Thyroid gland (tissue), 4 donors: Measurements from ENCODE around the gene ASPM. TPM values are rescaled to one million over a fixed set of nuclear protein-coding genes. Genes with fewer than 3 reads are reported as not detected.

Source experiments
- DNase-seq, 2 donors: peaks; one replicate each; pipeline ENCODE4 v3.0.0-alpha.2; 2019
- H3K27ac ChIP-seq, 3 donors: fragments of 200-600 bp; sonication (generic); 1 replicate in 2 of 3; 2 replicates in 1 of 3; pipeline ENCODE4 v1.5.1; 2016 to 2019; ENCODE audit warnings: mild to moderate bottlenecking in 1 of 3, moderate library complexity in 1 of 3
- H3K27me3 ChIP-seq: fragments of 200-600 bp; sonication (generic); one replicate; pipeline ENCODE4 v1.5.1; 2019
- H3K36me3 ChIP-seq, 2 donors: fragments of 200-600 bp; sonication (generic); one replicate each; pipeline ENCODE4 v1.5.1; 2016 to 2019
- H3K4me1 ChIP-seq, 2 donors: fragments of 200-600 bp; sonication (generic); one replicate each; pipeline ENCODE4 v1.5.1; 2017 to 2019
- H3K4me3 ChIP-seq, 3 donors: fragments of 200-600 bp; sonication (generic); replicated peaks in 1 of 3; 1 replicate in 2 of 3; 2 replicates in 1 of 3; pipeline ENCODE4 v1.5.1; 2016; ENCODE audit warnings: mild to moderate bottlenecking in 1 of 3
- H3K9me3 ChIP-seq: fragments of 200-600 bp; sonication (generic); one replicate; pipeline ENCODE4 v1.5.1; 2017
- CTCF ChIP-seq, 6 experiments: fragments of 200-600 bp in 3 of 6; fragments of 450-650 bp in 3 of 6; sonication (generic) in 3 of 6; IDR thresholded peaks; one replicate each; pipeline ENCODE4 v1.5.1; 2016 to 2019; ENCODE audit warnings: antibody characterized with exemption in 6 of 6, mild to moderate bottlenecking in 2 of 6, inconsistent platforms in 1 of 6, moderate library complexity in 1 of 6
- POLR2A ChIP-seq, 2 donors: fragments of 450-650 bp; IDR thresholded peaks; one replicate each; pipeline ENCODE4 v1.6.1; 2017; ENCODE audit warnings: antibody characterized with exemption in 2 of 2, mild to moderate bottlenecking in 2 of 2, moderate library complexity in 1 of 2
- WGBS, 2 donors: methylation state at CpG; one replicate each; pipeline ENCODE4 v1.1.5; 2017; 5-methylcytosine and 5-hydroxymethylcytosine counted together
- intact Hi-C: fragments of 100-400 bp; cut with DNase I; formaldehyde crosslinking; loops from one replicate; pipeline ENCODE4 v1.15.1; 2023
- total RNA-seq, 4 donors: library from RNA; depleted of rRNA; stranded (reverse); fragments of >200 nt; gene quantifications; one replicate each; pipeline ENCODE4 v1.2.3, GENCODE V29; 2016

The ASPM gene
- total RNA-seq, 4 donors from 2014 or later = 0.15 to 1.2 (median 0.38) TPM

- intact Hi-C loops = no loop called here
- TF ChIP-seq POLR2A (IDR thresholded peaks at IDR 0.05) (no peak), CTCF (IDR thresholded peaks at IDR 0.05) (no peak)
- Histone ChIP-seq H3K4me1 (peaks cover 0 to under 1% of the 10 kb centered on the region in 2 donors), H3K27ac (no peak overlapping the region), H3K9me3 (no peaks in the 10 kb centered on the region), H3K4me3 (no peak overlapping the region), H3K36me3 (no peaks in the 10 kb centered on the region), H3K27me3 (no peaks in the 10 kb centered on the region)
- DNase-seq = no peak
- WGBS, 2 donors = 96 to 97% methylated on average over 1 of the region's 1 CpG
Observed at GRCh38 chr1:197151185-197151584, 4.7 kb upstream of the ASPM start.

GRCh38 chr1:197150336-197151005 lies 4.0 kb upstream of the ASPM start:
- peaks cover 0 to 5% of the 10 kb centered on the region in 2 donors for H3K4me1 ChIP-seq
- no peak for TF ChIP-seq POLR2A (IDR thresholded peaks at IDR 0.05)
- no peak for TF ChIP-seq CTCF (IDR thresholded peaks at IDR 0.05)
- no peaks in the 10 kb centered on the region for H3K9me3 ChIP-seq
- no peak for DNase-seq
- intact Hi-C loops = no loop called here
- 81 to 84% methylated on average over 3 of the region's 3 CpGs for WGBS, 2 donors
- no peak overlapping the region for H3K27ac ChIP-seq
- no peak overlapping the region for H3K4me3 ChIP-seq
- H3K36me3 ChIP-seq = no peaks in the 10 kb centered on the region
- no peaks in the 10 kb centered on the region for H3K27me3 ChIP-seq

- WGBS, 2 donors = 77% methylated on average over 2 of the region's 2 CpGs
- no peak for DNase-seq
- Histone ChIP-seq H3K27ac (no peak overlapping the region), H3K27me3 (no peaks in the 10 kb centered on the region), H3K36me3 (no peaks in the 10 kb centered on the region), H3K4me1 (peaks cover 0 to 5% of the 10 kb centered on the region in 2 donors), H3K4me3 (no peak overlapping the region), H3K9me3 (no peaks in the 10 kb centered on the region)
- intact Hi-C loops = no loop called here
- TF ChIP-seq CTCF (IDR thresholded peaks at IDR 0.05) = no peak
- TF ChIP-seq POLR2A (IDR thresholded peaks at IDR 0.05) = no peak
Observed at GRCh38 chr1:197149340-197149739, 2.9 kb upstream of the ASPM start.

- H3K27ac ChIP-seq = no peak overlapping the region
Observed at GRCh38 chr1:197145446-197146024, 934 bp downstream of the ASPM start.

More at GRCh38 chr1:197145446-197146024, 934 bp downstream of the ASPM start:
- Histone ChIP-seq H3K9me3 (no peaks in the 10 kb centered on the region), H3K4me3 (no peak overlapping the region), H3K36me3 (no peaks in the 10 kb centered on the region), H3K27me3 (no peaks in the 10 kb centered on the region), H3K4me1 (peaks cover 0 to 5% of the 10 kb centered on the region in 2 donors)
- TF ChIP-seq POLR2A (IDR thresholded peaks at IDR 0.05) = no peak
- no peak for TF ChIP-seq CTCF (IDR thresholded peaks at IDR 0.05)
- intact Hi-C loops = no loop called here
- DNase-seq = no peak
- WGBS, 2 donors = 10 to 13% methylated on average over 11 of the region's 11 CpGs
